Left ventricle myocardium inferior (tissue), 1 donor: ENCODE results near the gene MAGI2. TPM values are rescaled to one million over a fixed set of nuclear protein-coding genes. Genes with fewer than 3 reads are reported as not detected.

Source experiments
- DNase-seq: peaks from one replicate; pipeline ENCODE4 v3.0.0-alpha.2; 2020
- H3K27ac ChIP-seq: fragments of 200-600 bp; replicated peaks from 2 replicates; pipeline ENCODE4 v1.8.0; 2021
- H3K27me3 ChIP-seq: fragments of 200-600 bp; 2 replicates; pipeline ENCODE4 v1.8.0; 2021; ENCODE audit warnings: low read depth
- H3K36me3 ChIP-seq: fragments of 200-600 bp; 2 replicates; pipeline ENCODE4 v1.8.0; 2021
- H3K4me1 ChIP-seq: fragments of 200-600 bp; 2 replicates; pipeline ENCODE4 v1.8.0; 2021
- H3K4me3 ChIP-seq: fragments of 200-600 bp; 2 replicates; pipeline ENCODE4 v1.8.0; 2021; ENCODE audit warnings: mild to moderate bottlenecking, moderate library complexity
- H3K9me3 ChIP-seq: fragments of 200-600 bp; replicated peaks from 2 replicates; pipeline ENCODE4 v1.8.0; 2021
- CTCF ChIP-seq: fragments of 200-600 bp; IDR thresholded peaks from 2 replicates; pipeline ENCODE4 v1.8.0; 2021; ENCODE audit warnings: antibody characterized with exemption, mild to moderate bottlenecking, borderline replicate concordance
- intact Hi-C: fragments of 100-400 bp; cut with micrococcal nuclease; formaldehyde crosslinking; loops from one replicate; pipeline ENCODE4 v1.11.0; 2022
- total RNA-seq: library from RNA; stranded (reverse); fragmentation: NEBNext Ultra II Directional; extraction: Animal tissue kit (Norgen Biotek cat#: 25700); gene quantifications from one replicate; pipeline ENCODE4 v1.2.1, GENCODE V29; 2021
- donor health status: DM: no; HTN: yes; CAD: no; lungs with severe emphysema.

MAGI2 gene
- total RNA-seq, 1 donor from 2014 or later: 4.5 TPM

GRCh38 chr7:78443811-78444210 lies 1009.7 kb downstream of the MAGI2 start:
- intact Hi-C loops: no loop called here
- no peak for TF ChIP-seq CTCF
- Histone ChIP-seq H3K27ac (no peak overlapping the region), H3K4me3 (no peak overlapping the region), H3K9me3 (no peaks in the 10 kb centered on the region), H3K36me3 (no peaks in the 10 kb centered on the region), H3K4me1 (peaks cover 3% of the 10 kb centered on the region), H3K27me3 (no peaks in the 10 kb centered on the region)
- no peak for DNase-seq

GRCh38 chr7:78441737-78442136 lies 1011.7 kb downstream of the MAGI2 start:
- no peak overlapping the region for H3K4me3 ChIP-seq
- intact Hi-C loops: no loop called here
- H3K27me3 ChIP-seq: no peaks in the 10 kb centered on the region
- no peak for DNase-seq
- no peak for TF ChIP-seq CTCF
- H3K9me3 ChIP-seq: no peaks in the 10 kb centered on the region
- H3K36me3 ChIP-seq: no peaks in the 10 kb centered on the region
- H3K27ac ChIP-seq: no peak overlapping the region
- no peaks in the 10 kb centered on the region for H3K4me1 ChIP-seq

- Histone ChIP-seq H3K4me1 (no peaks in the 10 kb centered on the region), H3K27ac (no peak overlapping the region), H3K4me3 (no peak overlapping the region), H3K27me3 (no peaks in the 10 kb centered on the region), H3K9me3 (no peaks in the 10 kb centered on the region), H3K36me3 (no peaks in the 10 kb centered on the region)
- no peak for DNase-seq
- no peak for TF ChIP-seq CTCF
- intact Hi-C loops: no loop called here
Observed at GRCh38 chr7:78438433-78438832, 1015.0 kb downstream of the MAGI2 start.

GRCh38 chr7:78437118-78437517 lies 1016.3 kb downstream of the MAGI2 start:
- H3K9me3 ChIP-seq: no peaks in the 10 kb centered on the region
- intact Hi-C loops: no loop called here
- H3K27ac ChIP-seq: no peak overlapping the region
- H3K27me3 ChIP-seq: no peaks in the 10 kb centered on the region
- no peaks in the 10 kb centered on the region for H3K36me3 ChIP-seq
- H3K4me1 ChIP-seq: no peaks in the 10 kb centered on the region
- no peak overlapping the region for H3K4me3 ChIP-seq
- no peak for TF ChIP-seq CTCF
- no peak for DNase-seq

- no peaks in the 10 kb centered on the region for H3K9me3 ChIP-seq
- DNase-seq: no peak
- no peak overlapping the region for H3K4me3 ChIP-seq
- H3K27me3 ChIP-seq: no peaks in the 10 kb centered on the region
- TF ChIP-seq CTCF: no peak
- H3K27ac ChIP-seq: no peak overlapping the region
- H3K4me1 ChIP-seq: no peaks in the 10 kb centered on the region
- H3K36me3 ChIP-seq: no peaks in the 10 kb centered on the region
- intact Hi-C loops: no loop called here
Observed at GRCh38 chr7:78435355-78435754, 1018.1 kb downstream of the MAGI2 start.

GRCh38 chr7:78434281-78434680 lies 1019.2 kb downstream of the MAGI2 start:
- DNase-seq: no peak
- H3K27ac ChIP-seq: no peak overlapping the region
- intact Hi-C loops: no loop called here

More at GRCh38 chr7:78434281-78434680, 1019.2 kb downstream of the MAGI2 start:
- Histone ChIP-seq H3K4me3 (no peak overlapping the region), H3K4me1 (no peaks in the 10 kb centered on the region), H3K36me3 (no peaks in the 10 kb centered on the region), H3K27me3 (no peaks in the 10 kb centered on the region), H3K9me3 (no peaks in the 10 kb centered on the region)
- TF ChIP-seq CTCF: peak; percentile 22
